MM.1S (cell line): ENCODE results near the gene FAM118A.

Experiments used
- DNase-seq: peaks from one replicate; pipeline ENCODE4 v3.0.0-alpha.2; 2015
- H2AFZ ChIP-seq: fragments of 300-600 bp; sonication (generic); 2 replicates; pipeline ENCODE4 v1.6.0; 2016; ENCODE audit warnings: antibody characterized with exemption, low read length
- H3F3A ChIP-seq: fragments of 300-600 bp; sonication (generic); 2 replicates; pipeline ENCODE4 v1.6.1; 2016; ENCODE audit warnings: mild to moderate bottlenecking, antibody characterized with exemption, low read length, moderate library complexity, mixed read lengths; ENCODE audit not compliant: insufficient read depth
- H3K27ac ChIP-seq: fragments of 300-600 bp; sonication (generic); 2 replicates; pipeline ENCODE4 v1.5.1; 2016; ENCODE audit warnings: mild to moderate bottlenecking, low read length
- H3K27me3 ChIP-seq: fragments of 300-600 bp; sonication (generic); replicated peaks from 2 replicates; pipeline ENCODE4 v1.6.0; 2016; ENCODE audit warnings: low read length; ENCODE audit not compliant: insufficient read depth
- H3K36me3 ChIP-seq: fragments of 300-600 bp; sonication (generic); replicated peaks from 2 replicates; pipeline ENCODE4 v1.6.1; 2016; ENCODE audit warnings: mild to moderate bottlenecking, low read length, mixed read lengths; ENCODE audit not compliant: insufficient read depth
- H3K4me1 ChIP-seq: fragments of 300-600 bp; sonication (generic); 2 replicates; pipeline ENCODE4 v1.6.1; 2016; ENCODE audit warnings: low read length, mixed read lengths
- H3K4me2 ChIP-seq: fragments of 300-600 bp; sonication (generic); 2 replicates; pipeline ENCODE4 v1.6.0; 2016; ENCODE audit warnings: low read depth, low read length
- H3K4me3 ChIP-seq: fragments of 300-600 bp; sonication (generic); 2 replicates; pipeline ENCODE4 v1.5.1; 2016; ENCODE audit warnings: low read length, mixed read lengths
- H3K79me2 ChIP-seq: fragments of 300-600 bp; sonication (generic); 2 replicates; pipeline ENCODE4 v1.6.1; 2016; ENCODE audit warnings: mixed run types, low read length, mixed read lengths
- H3K9ac ChIP-seq: fragments of 300-600 bp; sonication (generic); 2 replicates; pipeline ENCODE4 v1.6.1; 2016; ENCODE audit warnings: low read length, mixed read lengths
- H3K9me2 ChIP-seq: fragments of 300-600 bp; sonication (generic); replicated peaks from 2 replicates; pipeline ENCODE4 v1.6.1; 2016; ENCODE audit warnings: mild to moderate bottlenecking, low read length, mixed read lengths; ENCODE audit not compliant: insufficient read depth
- H3K9me3 ChIP-seq: fragments of 300-600 bp; sonication (generic); replicated peaks from 2 replicates; pipeline ENCODE4 v1.6.1; 2016; ENCODE audit warnings: mild to moderate bottlenecking, low read length, mixed read lengths; ENCODE audit not compliant: insufficient read depth
- H4K20me1 ChIP-seq: fragments of 300-600 bp; sonication (generic); 2 replicates; pipeline ENCODE4 v1.6.1; 2016; ENCODE audit warnings: mild to moderate bottlenecking, low read length, moderate library complexity, mixed read lengths; ENCODE audit not compliant: insufficient read depth
- EZH2 ChIP-seq: fragments of 300-600 bp; sonication (generic); optimal IDR thresholded peaks from 2 replicates; pipeline ENCODE3; 2017; ENCODE audit warnings: low read depth, mild to moderate bottlenecking, antibody characterized with exemption, low read length, mixed read lengths
- EZH2phosphoT487 ChIP-seq: fragments of 300-600 bp; sonication (generic); IDR thresholded peaks from 2 replicates; pipeline ENCODE4 v1.6.1; 2018; ENCODE audit warnings: antibody characterized with exemption, low read length
- TF ChIP-seq, protein P1 (sequence below): fragments of 300-600 bp; sonication (generic); IDR thresholded peaks from 2 replicates; pipeline ENCODE4 v1.5.1; 2016; ENCODE audit warnings: antibody characterized with exemption, low read length, mixed read lengths

FAM118A gene

DNA sequence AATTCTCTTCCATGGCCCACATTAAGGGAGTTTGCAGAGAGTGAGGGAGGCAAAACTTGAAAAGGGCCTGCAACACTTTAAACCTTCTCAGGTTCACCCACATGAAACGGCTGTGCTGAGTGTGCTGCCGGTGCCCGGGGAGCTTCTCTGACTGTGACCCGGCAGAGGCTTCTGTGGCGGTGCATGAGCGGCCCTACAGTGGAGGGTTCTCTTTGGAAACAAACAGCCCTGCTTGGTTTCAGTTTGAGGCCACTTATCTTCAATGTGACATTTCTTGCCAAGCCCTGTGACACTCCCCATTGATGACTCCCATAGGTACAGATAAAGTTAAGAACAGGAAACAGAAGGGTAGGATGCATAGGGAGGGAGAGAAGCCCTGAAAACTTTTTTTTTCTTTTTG lies 31.8 kb downstream of the FAM118A start:
- DNase-seq, result no peak

DNA sequence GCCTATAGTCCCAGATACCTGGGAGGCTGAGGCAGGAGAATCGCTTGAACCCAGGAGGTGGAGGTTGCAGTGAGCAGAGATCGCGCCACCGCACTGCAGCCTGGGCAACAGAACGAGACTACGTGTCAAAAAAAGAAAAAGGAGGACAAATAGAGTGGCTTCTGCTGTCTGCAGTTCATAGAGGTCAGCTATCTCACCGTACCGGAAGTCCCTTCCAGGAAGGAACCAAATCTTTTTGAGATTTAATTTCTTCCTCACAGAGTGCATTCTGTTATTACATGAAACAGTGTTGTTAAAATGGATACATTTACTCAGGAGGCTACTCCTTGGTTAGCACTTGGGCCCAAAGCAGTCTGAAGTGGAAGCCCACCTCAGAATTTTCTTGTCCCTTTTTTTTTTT lies 33.4 kb downstream of the FAM118A start:
- H3K79me2 ChIP-seq, result no peaks in the 10 kb centered on the region
- DNase-seq, result no peak
- no peak overlapping the region for H2AFZ ChIP-seq
- no peaks in the 10 kb centered on the region for H3K36me3 ChIP-seq
- H3K27ac ChIP-seq, result no peak overlapping the region
- TF ChIP-seq, protein P1, sequence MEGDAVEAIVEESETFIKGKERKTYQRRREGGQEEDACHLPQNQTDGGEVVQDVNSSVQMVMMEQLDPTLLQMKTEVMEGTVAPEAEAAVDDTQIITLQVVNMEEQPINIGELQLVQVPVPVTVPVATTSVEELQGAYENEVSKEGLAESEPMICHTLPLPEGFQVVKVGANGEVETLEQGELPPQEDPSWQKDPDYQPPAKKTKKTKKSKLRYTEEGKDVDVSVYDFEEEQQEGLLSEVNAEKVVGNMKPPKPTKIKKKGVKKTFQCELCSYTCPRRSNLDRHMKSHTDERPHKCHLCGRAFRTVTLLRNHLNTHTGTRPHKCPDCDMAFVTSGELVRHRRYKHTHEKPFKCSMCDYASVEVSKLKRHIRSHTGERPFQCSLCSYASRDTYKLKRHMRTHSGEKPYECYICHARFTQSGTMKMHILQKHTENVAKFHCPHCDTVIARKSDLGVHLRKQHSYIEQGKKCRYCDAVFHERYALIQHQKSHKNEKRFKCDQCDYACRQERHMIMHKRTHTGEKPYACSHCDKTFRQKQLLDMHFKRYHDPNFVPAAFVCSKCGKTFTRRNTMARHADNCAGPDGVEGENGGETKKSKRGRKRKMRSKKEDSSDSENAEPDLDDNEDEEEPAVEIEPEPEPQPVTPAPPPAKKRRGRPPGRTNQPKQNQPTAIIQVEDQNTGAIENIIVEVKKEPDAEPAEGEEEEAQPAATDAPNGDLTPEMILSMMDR, result no peak
- TF ChIP-seq EZH2, result no peak
- TF ChIP-seq EZH2phosphoT487, result no peak
- H3K9me2 ChIP-seq, result no peaks in the 10 kb centered on the region
- no peaks in the 10 kb centered on the region for H3K9me3 ChIP-seq
- H3F3A ChIP-seq, result no peaks in the 10 kb centered on the region
- no peak overlapping the region for H3K4me3 ChIP-seq
- H3K4me2 ChIP-seq, result no peak overlapping the region
- no peaks in the 10 kb centered on the region for H3K4me1 ChIP-seq
- no peak overlapping the region for H3K9ac ChIP-seq
- no peaks in the 10 kb centered on the region for H4K20me1 ChIP-seq
- H3K27me3 ChIP-seq, result no peaks in the 10 kb centered on the region

More for the DNA sequence above, 31.8 kb downstream of the FAM118A start:
- Histone ChIP-seq H3K9me2 (no peaks in the 10 kb centered on the region), H3K4me2 (no peak overlapping the region), H3K79me2 (no peaks in the 10 kb centered on the region), H3K9ac (no peak overlapping the region), H3K27ac (no peak overlapping the region), H3K27me3 (no peaks in the 10 kb centered on the region), H3K36me3 (no peaks in the 10 kb centered on the region), H3K9me3 (no peaks in the 10 kb centered on the region), H3K4me1 (no peaks in the 10 kb centered on the region), H2AFZ (no peak overlapping the region), H4K20me1 (no peaks in the 10 kb centered on the region), H3K4me3 (no peak overlapping the region), H3F3A (no peaks in the 10 kb centered on the region)
- TF ChIP-seq EZH2, result no peak
- no peak for TF ChIP-seq EZH2phosphoT487
- TF ChIP-seq, protein P1, result no peak

DNA sequence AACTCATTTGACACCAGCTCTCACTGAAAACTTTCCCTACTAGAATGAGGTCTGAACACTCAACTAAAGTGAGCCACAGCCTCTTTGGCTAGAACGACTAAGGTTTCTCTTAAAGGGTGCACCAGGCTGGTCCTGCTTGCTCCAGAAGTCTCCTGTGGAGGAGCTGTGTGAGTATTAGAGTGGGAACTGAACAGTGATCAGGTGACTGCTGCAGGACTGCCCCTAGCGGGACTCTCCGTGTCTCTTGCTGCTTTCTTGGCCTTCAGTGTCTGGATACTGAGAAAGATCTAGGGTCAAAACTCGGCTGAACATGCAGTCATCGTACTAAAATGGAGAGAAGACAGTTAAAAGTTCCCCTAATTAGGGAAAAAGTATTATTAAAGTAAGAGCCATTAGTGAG lies 34.6 kb downstream of the FAM118A start:
- Histone ChIP-seq H3F3A (no peaks in the 10 kb centered on the region), H3K9me3 (no peaks in the 10 kb centered on the region), H3K36me3 (no peaks in the 10 kb centered on the region), H3K27ac (no peak overlapping the region), H3K9ac (no peak overlapping the region), H3K4me2 (no peak overlapping the region), H3K27me3 (no peaks in the 10 kb centered on the region), H3K9me2 (no peaks in the 10 kb centered on the region), H3K4me3 (no peak overlapping the region), H3K4me1 (no peaks in the 10 kb centered on the region), H3K79me2 (no peaks in the 10 kb centered on the region), H2AFZ (no peak overlapping the region), H4K20me1 (no peaks in the 10 kb centered on the region)
- TF ChIP-seq, protein P1, result no peak
- TF ChIP-seq EZH2 (no peak), EZH2phosphoT487 (no peak)
- no peak for DNase-seq
